Peyer's patch (tissue), 4 donors: ENCODE data around the gene PCDHGA5.
"Not testable (repeated sequence)": the region's sequence is repeated elsewhere in the genome, so short reads cannot be mapped to it uniquely, and the experiment has no call there.

ENCODE experiments used
- POLR2A ChIP-seq, 2 donors: fragments of 450-650 bp; IDR thresholded peaks; one replicate each; pipeline ENCODE4 v1.5.1; 2017; ENCODE audit warnings: antibody characterized with exemption in 2 of 2, mild to moderate bottlenecking in 2 of 2, moderate library complexity in 2 of 2
- TF ChIP-seq, protein P1 (sequence below), 6 experiments: fragments of 450-650 bp in 4 of 6; fragments of 200-600 bp in 2 of 6; sonication (generic) in 1 of 6; IDR thresholded peaks; one replicate each; pipeline ENCODE4 v1.5.1; 2017 to 2019; ENCODE audit warnings: antibody characterized with exemption in 6 of 6, mild to moderate bottlenecking in 3 of 6, moderate library complexity in 1 of 6

- TF ChIP-seq, protein P1, sequence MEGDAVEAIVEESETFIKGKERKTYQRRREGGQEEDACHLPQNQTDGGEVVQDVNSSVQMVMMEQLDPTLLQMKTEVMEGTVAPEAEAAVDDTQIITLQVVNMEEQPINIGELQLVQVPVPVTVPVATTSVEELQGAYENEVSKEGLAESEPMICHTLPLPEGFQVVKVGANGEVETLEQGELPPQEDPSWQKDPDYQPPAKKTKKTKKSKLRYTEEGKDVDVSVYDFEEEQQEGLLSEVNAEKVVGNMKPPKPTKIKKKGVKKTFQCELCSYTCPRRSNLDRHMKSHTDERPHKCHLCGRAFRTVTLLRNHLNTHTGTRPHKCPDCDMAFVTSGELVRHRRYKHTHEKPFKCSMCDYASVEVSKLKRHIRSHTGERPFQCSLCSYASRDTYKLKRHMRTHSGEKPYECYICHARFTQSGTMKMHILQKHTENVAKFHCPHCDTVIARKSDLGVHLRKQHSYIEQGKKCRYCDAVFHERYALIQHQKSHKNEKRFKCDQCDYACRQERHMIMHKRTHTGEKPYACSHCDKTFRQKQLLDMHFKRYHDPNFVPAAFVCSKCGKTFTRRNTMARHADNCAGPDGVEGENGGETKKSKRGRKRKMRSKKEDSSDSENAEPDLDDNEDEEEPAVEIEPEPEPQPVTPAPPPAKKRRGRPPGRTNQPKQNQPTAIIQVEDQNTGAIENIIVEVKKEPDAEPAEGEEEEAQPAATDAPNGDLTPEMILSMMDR (IDR thresholded peaks at IDR 0.05) = not testable (repeated sequence)
- TF ChIP-seq POLR2A (IDR thresholded peaks at IDR 0.05) = not testable (repeated sequence)
These were observed 23.1 kb upstream of the PCDHGA5 start for GRCh38 chr5:141340781-141341354.
